Measurements from ENCODE around the gene DMP1.

GRCh38 chr4:87616268-87616667, 33.8 kb upstream of the DMP1 start:
- no peak for TF ChIP-seq CTCF (IDR thresholded peaks at IDR 0.05)
- TF ChIP-seq ZFX (IDR thresholded peaks at IDR 0.05; ENCODE audit: borderline replicate concordance) = no peak

All from 22Rv1 (cell line).